Measurements from ENCODE around the gene C19orf53. TPM values are rescaled to one million over a fixed set of nuclear protein-coding genes. Genes with fewer than 3 reads are reported as not detected.

The C19orf53 gene
- total RNA-seq, 4 donors from 2014 or later, result 114 to 129 (median 120) TPM

DNA sequence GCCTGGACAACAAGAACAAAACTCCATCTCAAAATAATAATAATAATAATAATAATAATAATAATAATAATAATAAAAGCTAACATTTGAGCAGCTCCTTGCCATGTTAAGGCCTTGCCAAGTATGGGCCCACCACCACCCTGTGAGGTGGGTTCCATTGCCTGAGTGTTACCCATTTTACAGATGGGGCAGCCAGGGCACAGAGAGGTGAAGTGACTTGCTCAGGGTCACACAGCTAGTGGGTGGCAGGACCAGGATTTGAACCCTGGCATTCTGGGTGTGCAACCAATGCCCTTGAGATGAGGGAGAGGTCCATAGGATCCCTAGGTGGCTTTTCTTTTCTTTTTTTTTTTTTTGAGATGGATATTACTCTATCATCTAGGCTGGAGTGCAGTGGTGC lies 50.4 kb downstream of the C19orf53 start:
- H3K36me3 ChIP-seq, result peaks cover 0 to 79% (median 0%) of the 10 kb centered on the region in 3 donors
- DNase-seq, result no peak
- TF ChIP-seq CTCF (IDR thresholded peaks at IDR 0.05) (no peak), POLR2A (IDR thresholded peaks at IDR 0.05) (no peak)
- no peaks in the 10 kb centered on the region for H3K27me3 ChIP-seq
- H3K4me1 ChIP-seq, result peaks cover 0 to 20% (median 0%) of the 10 kb centered on the region in 3 donors
- no peak overlapping the region for H3K27ac ChIP-seq
- intact Hi-C loops (cut with DNase I), result no loop called here
- H3K4me3 ChIP-seq, result no peak overlapping the region
- no peaks in the 10 kb centered on the region for H3K9me3 ChIP-seq

DNA sequence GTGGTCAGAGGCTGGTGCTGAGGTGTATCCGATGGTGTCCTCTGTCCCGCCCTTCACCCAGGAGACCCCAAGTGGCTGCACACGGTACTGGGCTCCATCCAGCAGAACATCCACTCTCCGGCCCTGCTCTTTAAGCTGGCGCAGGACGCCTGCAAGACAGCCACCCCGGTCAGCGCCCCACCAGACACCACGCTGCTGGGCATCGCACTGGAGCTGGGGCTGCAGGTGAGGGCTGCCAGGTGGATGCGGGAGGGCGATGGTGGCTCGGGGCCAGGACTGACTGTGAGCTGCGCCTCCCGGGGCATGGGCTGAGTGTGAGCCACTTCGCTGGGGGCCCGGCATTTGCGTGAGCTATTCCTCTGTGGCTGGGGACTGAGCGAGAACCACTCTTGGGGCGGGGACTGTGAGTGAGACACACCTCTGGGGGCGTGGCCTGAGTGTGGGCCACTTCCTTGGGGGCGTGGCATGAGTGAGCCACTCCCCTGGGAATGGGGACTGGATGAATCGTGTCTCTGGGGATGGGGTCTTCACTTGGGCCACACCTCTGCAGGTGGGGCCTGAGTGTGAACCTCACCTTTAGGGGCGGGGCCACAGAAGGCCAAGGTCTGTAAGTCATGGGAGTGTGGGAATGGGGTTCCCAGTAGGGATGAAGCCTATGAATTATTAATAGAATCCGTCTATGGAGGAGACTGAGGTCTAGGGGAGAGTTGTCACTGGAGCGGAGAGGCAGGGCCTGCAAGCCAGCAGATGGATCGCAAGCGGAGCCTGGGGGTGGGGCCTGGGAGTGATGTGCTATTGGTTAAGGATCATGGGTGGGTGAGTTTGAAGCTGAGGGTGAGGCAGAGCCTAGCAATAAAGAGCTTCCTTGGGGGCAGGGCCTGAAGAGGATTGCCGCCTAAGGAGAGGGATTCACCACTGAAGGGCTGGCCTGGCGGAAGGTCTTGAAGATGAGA lies 51.5 kb downstream of the C19orf53 start:
- Histone ChIP-seq H3K4me3 (no peak overlapping the region), H3K36me3 (peaks cover 0 to 90% (median 0%) of the 10 kb centered on the region in 3 donors), H3K27ac (no peak overlapping the region), H3K4me1 (peaks cover 0 to 20% (median 0%) of the 10 kb centered on the region in 3 donors), H3K9me3 (no peaks in the 10 kb centered on the region), H3K27me3 (no peaks in the 10 kb centered on the region)
- intact Hi-C loops (cut with DNase I), result no loop called here
- DNase-seq, result no peak
- no peak for TF ChIP-seq CTCF (IDR thresholded peaks at IDR 0.05)
- 90 to 93% methylated on average over 6 to 15 of the region's 30 CpGs for WGBS, 2 donors

DNA sequence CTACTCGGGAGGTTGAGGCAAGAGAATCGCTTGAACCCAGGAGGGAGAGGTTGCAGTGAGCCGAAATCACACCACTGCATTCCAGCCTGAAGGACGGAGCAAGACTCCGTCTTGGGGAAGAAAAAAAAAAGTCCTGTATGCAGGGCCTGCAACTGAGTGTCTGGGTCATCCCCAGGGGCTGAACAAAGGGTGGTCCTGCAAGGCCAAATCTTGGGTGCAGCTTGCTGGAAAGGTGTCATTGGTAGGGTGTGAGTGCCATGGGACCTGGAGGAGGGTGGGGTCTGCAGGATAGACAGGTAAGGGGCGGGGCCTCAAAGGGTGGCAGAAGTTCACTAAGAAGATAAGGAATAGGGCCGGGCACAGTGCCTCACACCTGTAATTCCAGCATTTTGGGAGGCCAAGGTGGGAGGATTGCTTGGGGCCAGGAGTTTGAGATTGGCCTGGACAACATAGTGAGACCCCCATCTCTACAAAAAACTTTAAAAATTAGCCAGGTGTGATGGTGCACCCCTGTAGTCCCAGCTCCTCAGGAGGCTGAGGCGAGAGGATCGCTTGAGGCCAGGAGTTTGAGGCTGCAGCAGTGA lies 52.5 kb downstream of the C19orf53 start:
- H3K36me3 ChIP-seq, result peaks cover 0 to 91% (median 0%) of the 10 kb centered on the region in 3 donors
- no peak for DNase-seq
- H3K27me3 ChIP-seq, result no peaks in the 10 kb centered on the region
- peaks cover 0 to 20% (median 0%) of the 10 kb centered on the region in 3 donors for H3K4me1 ChIP-seq
- H3K4me3 ChIP-seq, result no peak overlapping the region
- H3K9me3 ChIP-seq, result no peaks in the 10 kb centered on the region
- intact Hi-C loops (cut with DNase I), result no loop called here
- TF ChIP-seq CTCF (IDR thresholded peaks at IDR 0.05) (no peak), POLR2A (IDR thresholded peaks at IDR 0.05) (no peak)
- H3K27ac ChIP-seq, result no peak overlapping the region
- WGBS, 2 donors, result 87 to 93% methylated on average over 9 of the region's 9 CpGs

- WGBS, 2 donors, result 54 to 60% methylated on average over 4 of the region's 4 CpGs
- DNase-seq, result no peak
- no peak overlapping the region for H3K4me3 ChIP-seq
- intact Hi-C loops (cut with DNase I), result no loop called here
- no peaks in the 10 kb centered on the region for H3K9me3 ChIP-seq
- H3K27ac ChIP-seq, result no peak overlapping the region
- TF ChIP-seq POLR2A (IDR thresholded peaks at IDR 0.05) (no peak), CTCF (IDR thresholded peaks at IDR 0.05) (no peak)
- peaks cover 0 to 90% (median 0%) of the 10 kb centered on the region in 3 donors for H3K36me3 ChIP-seq
- peaks cover 0 to 19% (median 0%) of the 10 kb centered on the region in 3 donors for H3K4me1 ChIP-seq
- no peaks in the 10 kb centered on the region for H3K27me3 ChIP-seq
Observed at GRCh38 chr19:13827656-13828055, 53.4 kb downstream of the C19orf53 start.

Small RNA genes lying within 50 kb of the gene (small RNA-seq; reads per million reads assigned to genes)
- gene RN7SL619P, result 0 reads per million in 4 donors

Other genes with a start within 250 kb of the C19orf53 start
- 10 to 100 TPM; 32.0 to 50.9 (median 37.2) TPM for gene MRI1, start 9.9 kb upstream of the C19orf53 start, total RNA-seq
- 10 to 100 TPM in 3 of 4 donors, 1 to 10 TPM in 1; 7.2 to 41.4 (median 16.9) TPM for gene ZSWIM4, start 21.0 kb downstream of the C19orf53 start, total RNA-seq
- not detected for gene NANOS3, start 102.7 kb downstream of the C19orf53 start, total RNA-seq
- 1 to 10 TPM; 1.8 to 6.3 (median 4.0) TPM for gene BRME1, start 131.7 kb downstream of the C19orf53 start, total RNA-seq
- 10 to 100 TPM; 28.0 to 56.9 (median 36.0) TPM for gene CC2D1A, start 131.7 kb downstream of the C19orf53 start, total RNA-seq
- gene PODNL1, start 164.0 kb downstream of the C19orf53 start, total RNA-seq, result 1 to 10 TPM; 2.3 to 8.0 (median 3.3) TPM
- gene DCAF15, start 178.1 kb downstream of the C19orf53 start, total RNA-seq, result 10 to 100 TPM; 14.7 to 23.1 (median 19.5) TPM
- gene RFX1, start 231.9 kb downstream of the C19orf53 start, total RNA-seq, result 1 to 10 TPM; 1.8 to 7.5 (median 3.9) TPM

Measured in esophagus squamous epithelium (tissue), 5 donors.